Osteoblast (primary cell): ENCODE measurements around the gene PLEKHA1. TPM values are rescaled to one million over a fixed set of nuclear protein-coding genes. Genes with fewer than 3 reads are reported as not detected.

Experiments used
- DNase-seq: peaks from one replicate; pipeline ENCODE4 v3.0.0; 2011; ENCODE audit warnings: low spot score, mixed read lengths; ENCODE audit not compliant: insufficient read length; ENCODE audit errors: missing footprints
- H2AFZ ChIP-seq: 2 replicates; pipeline ENCODE4 v1.6.0; 2011; ENCODE audit warnings: mild to moderate bottlenecking, low read length
- H3K27ac ChIP-seq: 2 replicates; pipeline ENCODE4 v1.5.1; 2011; ENCODE audit warnings: mild to moderate bottlenecking, low read depth, low read length, moderate library complexity
- H3K27me3 ChIP-seq: 2 replicates; pipeline ENCODE4 v1.6.0; 2012; ENCODE audit warnings: mild to moderate bottlenecking, control low read depth, inconsistent platforms, low read length, moderate library complexity; ENCODE audit not compliant: insufficient read depth
- H3K36me3 ChIP-seq: 2 replicates; pipeline ENCODE4 v1.5.1; 2011; ENCODE audit warnings: mild to moderate bottlenecking, low read length, control low read depth, moderate library complexity; ENCODE audit not compliant: insufficient read depth
- H3K4me1 ChIP-seq: 2 replicates; pipeline ENCODE4 v1.5.1; 2011; ENCODE audit warnings: mild to moderate bottlenecking, low read length, control low read depth, moderate library complexity; ENCODE audit not compliant: insufficient read depth
- H3K4me2 ChIP-seq: 2 replicates; pipeline ENCODE4 v1.6.0; 2011; ENCODE audit warnings: mild to moderate bottlenecking, low read length; ENCODE audit not compliant: insufficient read depth
- H3K4me3 ChIP-seq: fragments of 200-600 bp; sonication (generic); 3 replicates; pipeline ENCODE4 v1.5.1; 2012; ENCODE audit warnings: mild to moderate bottlenecking, low read length, inconsistent platforms; ENCODE audit not compliant: insufficient read depth
- H3K79me2 ChIP-seq: 2 replicates; pipeline ENCODE4 v1.6.0; 2012; ENCODE audit warnings: mild to moderate bottlenecking, low read length, control low read depth, inconsistent platforms; ENCODE audit not compliant: insufficient read depth
- H3K9me3 ChIP-seq: 2 replicates; pipeline ENCODE4 v1.5.1; 2011; ENCODE audit warnings: low read depth, low read length, control low read depth
- H4K20me1 ChIP-seq: 2 replicates; pipeline ENCODE4 v1.6.0; 2012; ENCODE audit warnings: mild to moderate bottlenecking, low read length, control low read depth; ENCODE audit not compliant: insufficient read depth
- total RNA-seq: library from RNA; depleted of rRNA; stranded (reverse); fragments of >200 nt; gene quantifications from 2 replicates; pipeline ENCODE4 v1.2.3, GENCODE V29; 2012
- TF ChIP-seq, protein P1 (sequence below): IDR thresholded peaks from 2 replicates; pipeline ENCODE4 v1.5.1; 2011; ENCODE audit warnings: mild to moderate bottlenecking, low read depth, low read length, moderate library complexity; ENCODE audit errors: extremely low read depth

PLEKHA1 gene
- total RNA-seq, 1 donor, result 17.4 TPM

DNA sequence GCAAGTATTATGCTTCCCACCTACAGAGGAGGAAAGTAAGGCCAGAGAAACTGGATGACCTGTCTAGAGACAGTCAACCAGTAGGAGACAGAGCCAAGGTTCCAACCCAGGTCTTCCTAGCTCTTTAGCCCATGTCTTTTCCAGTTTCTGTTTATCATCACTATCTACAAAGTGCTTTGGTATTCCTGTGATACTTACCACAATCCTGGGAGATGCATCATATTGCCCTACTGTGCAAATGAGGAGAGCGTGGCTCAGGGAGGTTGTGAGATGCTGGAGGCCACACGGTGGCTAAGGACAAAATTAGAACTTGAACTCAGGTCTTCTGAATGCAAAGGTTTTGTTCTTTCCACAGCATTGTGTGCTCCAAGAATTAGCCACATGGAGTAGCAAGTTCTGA lies 11.2 kb upstream of the PLEKHA1 start:
- no peaks in the 10 kb centered on the region for H3K36me3 ChIP-seq
- no peaks in the 10 kb centered on the region for H4K20me1 ChIP-seq
- no peaks in the 10 kb centered on the region for H3K79me2 ChIP-seq
- no peak overlapping the region for H3K4me3 ChIP-seq
- no peaks in the 10 kb centered on the region for H3K4me1 ChIP-seq
- no peaks in the 10 kb centered on the region for H3K9me3 ChIP-seq
- H2AFZ ChIP-seq, result no peak overlapping the region
- no peak for DNase-seq
- no peak overlapping the region for H3K4me2 ChIP-seq
- H3K27ac ChIP-seq, result no peak overlapping the region
- peaks cover 15% of the 10 kb centered on the region for H3K27me3 ChIP-seq
- TF ChIP-seq, protein P1, sequence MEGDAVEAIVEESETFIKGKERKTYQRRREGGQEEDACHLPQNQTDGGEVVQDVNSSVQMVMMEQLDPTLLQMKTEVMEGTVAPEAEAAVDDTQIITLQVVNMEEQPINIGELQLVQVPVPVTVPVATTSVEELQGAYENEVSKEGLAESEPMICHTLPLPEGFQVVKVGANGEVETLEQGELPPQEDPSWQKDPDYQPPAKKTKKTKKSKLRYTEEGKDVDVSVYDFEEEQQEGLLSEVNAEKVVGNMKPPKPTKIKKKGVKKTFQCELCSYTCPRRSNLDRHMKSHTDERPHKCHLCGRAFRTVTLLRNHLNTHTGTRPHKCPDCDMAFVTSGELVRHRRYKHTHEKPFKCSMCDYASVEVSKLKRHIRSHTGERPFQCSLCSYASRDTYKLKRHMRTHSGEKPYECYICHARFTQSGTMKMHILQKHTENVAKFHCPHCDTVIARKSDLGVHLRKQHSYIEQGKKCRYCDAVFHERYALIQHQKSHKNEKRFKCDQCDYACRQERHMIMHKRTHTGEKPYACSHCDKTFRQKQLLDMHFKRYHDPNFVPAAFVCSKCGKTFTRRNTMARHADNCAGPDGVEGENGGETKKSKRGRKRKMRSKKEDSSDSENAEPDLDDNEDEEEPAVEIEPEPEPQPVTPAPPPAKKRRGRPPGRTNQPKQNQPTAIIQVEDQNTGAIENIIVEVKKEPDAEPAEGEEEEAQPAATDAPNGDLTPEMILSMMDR, result no peak

DNA sequence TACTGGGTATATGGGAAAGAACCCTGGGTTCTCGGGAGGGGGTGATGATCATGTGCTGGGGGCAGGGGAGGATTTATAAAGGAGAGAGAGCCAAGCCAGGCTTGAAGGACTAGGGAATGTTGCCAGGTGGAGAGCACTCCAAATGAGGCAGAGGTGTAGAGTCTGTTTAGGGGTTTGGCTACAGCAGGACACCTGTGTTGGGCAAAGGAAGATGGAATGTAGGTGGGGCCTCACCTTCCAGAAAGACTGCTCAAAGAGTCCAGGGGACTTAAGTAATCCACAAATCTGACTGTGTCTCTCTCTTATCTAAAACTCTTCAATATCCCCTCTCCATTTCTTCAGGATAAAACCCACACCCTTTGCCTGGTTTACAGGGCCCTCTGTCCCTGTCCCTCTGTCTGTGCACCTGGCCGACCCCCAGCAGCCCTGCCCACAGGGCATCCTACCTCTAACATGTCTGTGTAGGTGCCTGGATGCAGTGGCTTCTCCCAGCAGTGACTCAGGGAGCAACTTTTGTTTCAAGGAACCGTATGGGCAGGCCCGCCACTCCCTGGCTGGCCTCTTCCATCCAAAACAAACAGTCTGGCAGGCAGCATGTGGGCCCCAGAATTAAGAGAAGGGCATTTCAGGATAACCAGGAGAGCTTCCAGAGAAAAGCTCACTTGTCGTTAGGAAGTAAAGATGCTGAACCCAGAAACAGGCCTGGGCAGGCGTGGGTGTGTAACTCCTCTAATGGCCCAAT lies 10.6 kb upstream of the PLEKHA1 start:
- peak; percentile 83 for DNase-seq
- Histone ChIP-seq H2AFZ (no peak overlapping the region), H3K79me2 (no peaks in the 10 kb centered on the region), H3K27me3 (peaks cover 17% of the 10 kb centered on the region), H3K4me3 (no peak overlapping the region), H3K4me2 (no peak overlapping the region), H3K36me3 (no peaks in the 10 kb centered on the region), H3K4me1 (no peaks in the 10 kb centered on the region), H3K27ac (no peak overlapping the region), H4K20me1 (no peaks in the 10 kb centered on the region), H3K9me3 (no peaks in the 10 kb centered on the region)
- TF ChIP-seq, protein P1, result no peak

DNA sequence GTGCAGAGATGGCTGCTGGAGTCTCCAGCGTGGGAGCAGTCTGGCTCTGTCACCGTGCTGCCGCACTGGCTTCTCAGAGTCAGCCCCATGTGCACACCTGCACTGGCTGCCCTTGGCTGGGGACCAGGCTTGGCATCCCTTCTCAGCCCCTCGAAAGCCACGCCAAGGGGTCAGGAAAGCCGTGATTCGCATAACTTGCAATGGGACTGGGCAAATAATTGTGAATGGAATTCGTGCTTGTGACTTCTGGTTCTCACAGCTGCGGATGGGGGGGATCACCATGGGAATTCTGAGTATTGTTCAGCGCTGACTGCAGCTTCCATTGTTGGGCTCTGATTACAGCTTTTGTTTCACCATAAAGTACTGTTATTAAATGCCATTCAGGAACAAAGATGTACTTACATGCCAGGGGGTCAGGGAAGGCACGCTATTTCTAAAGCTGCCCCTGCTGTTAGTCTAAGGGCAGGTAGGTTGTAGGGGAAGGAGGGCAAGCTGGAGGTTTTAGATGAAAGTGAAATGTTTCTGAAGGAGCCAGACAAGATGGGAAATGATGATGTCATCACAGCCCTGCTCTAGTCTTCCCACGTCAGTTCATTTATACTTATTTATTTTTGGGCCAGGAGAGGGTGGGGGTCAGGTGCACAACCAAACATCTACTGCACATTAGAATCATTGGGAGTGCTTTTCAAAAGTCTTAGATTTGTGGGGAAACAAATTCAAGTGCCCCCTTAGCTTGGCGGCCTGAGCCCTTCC lies 5.8 kb upstream of the PLEKHA1 start:
- Histone ChIP-seq H3K79me2 (no peaks in the 10 kb centered on the region), H3K9me3 (no peaks in the 10 kb centered on the region), H3K36me3 (no peaks in the 10 kb centered on the region), H3K4me1 (peaks cover 4% of the 10 kb centered on the region), H2AFZ (no peak overlapping the region), H3K4me2 (no peak overlapping the region), H3K27me3 (peaks cover 45% of the 10 kb centered on the region), H3K27ac (no peak overlapping the region), H4K20me1 (no peaks in the 10 kb centered on the region), H3K4me3 (no peak overlapping the region)
- no peak for DNase-seq
- TF ChIP-seq, protein P1, result no peak

DNA sequence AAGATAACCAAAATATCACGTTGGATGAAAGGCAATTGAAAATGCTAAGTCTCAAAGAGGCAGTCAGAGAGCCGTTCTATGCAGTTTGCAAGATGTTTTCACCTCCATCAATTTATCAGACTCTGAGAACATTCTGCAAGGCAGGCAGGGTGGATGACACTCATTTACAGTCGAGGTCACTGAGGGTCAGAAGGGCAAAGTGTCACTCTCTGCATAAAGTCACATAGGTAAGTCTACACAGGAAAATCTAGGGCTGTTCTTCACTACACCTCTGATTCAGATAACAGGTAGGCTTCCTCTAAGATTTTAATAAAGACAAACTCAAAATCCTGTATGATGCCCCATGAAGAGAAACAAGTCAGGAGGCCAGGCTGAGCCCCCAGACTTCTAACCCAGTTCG lies 1.4 kb upstream of the PLEKHA1 start:
- H3K27ac ChIP-seq, result no peak overlapping the region
- peak overlapping the region; percentile 96 for H2AFZ ChIP-seq

More for the DNA sequence above, 1.4 kb upstream of the PLEKHA1 start:
- H3K9me3 ChIP-seq, result no peaks in the 10 kb centered on the region
- DNase-seq, result no peak
- peaks cover 10% of the 10 kb centered on the region for H3K4me1 ChIP-seq
- H3K36me3 ChIP-seq, result no peaks in the 10 kb centered on the region
- no peak overlapping the region for H3K4me2 ChIP-seq
- H3K79me2 ChIP-seq, result peaks cover 15% of the 10 kb centered on the region
- TF ChIP-seq, protein P1, result no peak
- peaks cover 32% of the 10 kb centered on the region for H3K27me3 ChIP-seq
- H4K20me1 ChIP-seq, result no peaks in the 10 kb centered on the region
- no peak overlapping the region for H3K4me3 ChIP-seq
